A375 (cell line): ENCODE results near the gene RCOR2. TPM values are rescaled to one million over a fixed set of nuclear protein-coding genes. Genes with fewer than 3 reads are reported as not detected.

Experiments used
- small RNA-seq: library from RNA; depleted of rRNA; stranded (forward); fragments of <200 nt; gene quantifications from one replicate; pipeline ENCODE3, GENCODE V24; 2014
- total RNA-seq: library from RNA; depleted of rRNA; stranded (reverse); fragments of >200 nt; shearing (Covaris generic); gene quantifications from 2 replicates; pipeline ENCODE4 v1.2.3, GENCODE V29; 2014; rRNA removed

The RCOR2 gene
- 0.61 and 0.64 TPM in 2 replicates for total RNA-seq

GRCh38 chr11:63916837-63917691 lies at the start of gene RCOR2:
RCOR2 (minus strand) TSS chr11:63917164; CDS start chr11:63916456, 708 bp downstream.

GRCh38 chr11:63938479-63939396 lies 21.8 kb upstream of the RCOR2 start, which contains the start of gene NAA40:
NAA40 (plus strand) TSS chr11:63939002; CDS start chr11:63939097, 95 bp downstream.

Small RNAs within 50 kb of the gene (small RNA-seq; reads per million reads assigned to genes)
- not detected for gene RNU6-1306P

Other genes with a start within 250 kb of the RCOR2 start
- 23.4 and 28.2 TPM in 2 replicates for gene ATL3, start 245.8 kb downstream of the RCOR2 start, total RNA-seq
- gene RTN3, start 235.7 kb downstream of the RCOR2 start, total RNA-seq = 38.9 and 41.7 TPM in 2 replicates
- 18.9 and 21.4 TPM in 2 replicates for gene ZFTA, start 148.4 kb downstream of the RCOR2 start, total RNA-seq
- 53.4 and 61.5 TPM in 2 replicates for gene SPINDOC, start 103.7 kb downstream of the RCOR2 start, total RNA-seq
- 19.2 and 21.6 TPM in 2 replicates for gene MARK2, start 78.1 kb downstream of the RCOR2 start, total RNA-seq
- 10.1 and 13.6 TPM in 2 replicates for gene NAA40, start 21.8 kb upstream of the RCOR2 start, total RNA-seq
- gene COX8A, start 57.5 kb upstream of the RCOR2 start, total RNA-seq = 751 and 944 TPM in 2 replicates
- 89.1 and 101 TPM in 2 replicates for gene OTUB1, start 69.3 kb upstream of the RCOR2 start, total RNA-seq
- 1.2 and 1.4 TPM in 2 replicates for gene FLRT1, start 118.8 kb upstream of the RCOR2 start, total RNA-seq
- gene MACROD1, start 248.9 kb upstream of the RCOR2 start, total RNA-seq = 97.2 and 109 TPM in 2 replicates